Ishikawa (cell line): Measurements from ENCODE around the gene NACC2.

Source experiments
- CEBPB ChIP-seq: IDR thresholded peaks from 2 replicates; pipeline ENCODE4 v1.6.1; 2012
- CREB1 ChIP-seq: IDR thresholded peaks from 2 replicates; pipeline ENCODE4 v1.6.1; 2012; ENCODE audit warnings: low read depth
- EGR1 ChIP-seq: IDR thresholded peaks from 2 replicates; pipeline ENCODE4 v1.6.1; 2012
- EP300 ChIP-seq: IDR thresholded peaks from 2 replicates; pipeline ENCODE4 v1.6.1; 2012; ENCODE audit warnings: borderline replicate concordance
- FOXM1 ChIP-seq: IDR thresholded peaks from 2 replicates; pipeline ENCODE4 v1.6.1; 2012; ENCODE audit warnings: low read depth, borderline replicate concordance
- MAX ChIP-seq: IDR thresholded peaks from 2 replicates; pipeline ENCODE4 v1.6.1; 2012
- NFIC ChIP-seq: IDR thresholded peaks from 2 replicates; pipeline ENCODE4 v1.6.1; 2012
- RAD21 ChIP-seq: IDR thresholded peaks from 2 replicates; pipeline ENCODE4 v1.6.1; 2012; ENCODE audit warnings: low read depth
- REST ChIP-seq: IDR thresholded peaks from 2 replicates; pipeline ENCODE4 v1.6.1; 2012; ENCODE audit warnings: low read depth, mild to moderate bottlenecking
- TAF1 ChIP-seq: IDR thresholded peaks from 2 replicates; pipeline ENCODE4 v1.6.1; 2012; ENCODE audit warnings: low read depth, mild to moderate bottlenecking
- TCF12 ChIP-seq: IDR thresholded peaks from 2 replicates; pipeline ENCODE4 v1.6.1; 2012; ENCODE audit warnings: low read depth
- TEAD4 ChIP-seq: IDR thresholded peaks from 2 replicates; pipeline ENCODE4 v1.6.1; 2012
- USF1 ChIP-seq: IDR thresholded peaks from 2 replicates; pipeline ENCODE4 v1.6.1; 2012
- YY1 ChIP-seq: IDR thresholded peaks from 2 replicates; pipeline ENCODE4 v1.6.1; 2012; ENCODE audit warnings: low read depth
- ZBTB7A ChIP-seq: IDR thresholded peaks from 2 replicates; pipeline ENCODE4 v1.6.1; 2012; ENCODE audit warnings: low read depth

The NACC2 gene

GRCh38 chr9:136137321-136138265, 42.5 kb upstream of the NACC2 start:
- TF ChIP-seq TEAD4 = peak; percentile 81
- no peak for TF ChIP-seq CREB1
- TF ChIP-seq MAX = peak; percentile 60; the same call in 1 of the 2 replicates
- TF ChIP-seq EP300 = peak; percentile 87
- no peak for TF ChIP-seq USF1
- TF ChIP-seq CEBPB = no peak
- peak; percentile 86 for TF ChIP-seq ZBTB7A
- peak; percentile 31; the same call in 1 of the 2 replicates for TF ChIP-seq TAF1
- peak; percentile 63 for TF ChIP-seq YY1
- TF ChIP-seq REST = no peak
- peak; percentile 97 for TF ChIP-seq NFIC
- peak; percentile 5; the same call in 1 of the 2 replicates for TF ChIP-seq RAD21
- 0 out of 2 replicates have a peak, but pooled peaks have one; percentile 58 for TF ChIP-seq FOXM1
- peak; percentile 94 for TF ChIP-seq TCF12
- no peak for TF ChIP-seq EGR1

- no peak; the same call in 1 of the 2 replicates for TF ChIP-seq ZBTB7A
- no peak for TF ChIP-seq CREB1
- TF ChIP-seq USF1 = no peak
- no peak for TF ChIP-seq EP300
- TF ChIP-seq MAX = no peak
- no peak for TF ChIP-seq EGR1
- TF ChIP-seq TAF1 = no peak
- no peak for TF ChIP-seq RAD21
- no peak for TF ChIP-seq TCF12
- no peak for TF ChIP-seq FOXM1
Observed at GRCh38 chr9:136136127-136136925, 41.2 kb upstream of the NACC2 start.

GRCh38 chr9:136135326-136136126, 40.4 kb upstream of the NACC2 start:
- no peak for TF ChIP-seq REST
- peak; percentile 88 for TF ChIP-seq NFIC
- peak; percentile 71 for TF ChIP-seq TEAD4
- no peak for TF ChIP-seq TAF1
- 0 out of 2 replicates have a peak, but pooled peaks have one; percentile 8 for TF ChIP-seq ZBTB7A
- TF ChIP-seq USF1 = peak; percentile 86
- no peak for TF ChIP-seq CEBPB
- peak; percentile 72 for TF ChIP-seq FOXM1
- no peak for TF ChIP-seq CREB1
- TF ChIP-seq RAD21 = peak; percentile 33; the same call in 1 of the 2 replicates
- peak; percentile 67 for TF ChIP-seq EGR1
- peak; percentile 98 for TF ChIP-seq TCF12
- peak; percentile 46; the same call in 1 of the 2 replicates for TF ChIP-seq YY1
- TF ChIP-seq MAX = peak; percentile 83
- TF ChIP-seq EP300 = peak; percentile 94
